Neuronal stem cell (in vitro differentiated cells): ENCODE data around the gene SLFN12L. TPM values are rescaled to one million over a fixed set of nuclear protein-coding genes. Genes with fewer than 3 reads are reported as not detected.

Experiments
- DNase-seq: peaks from one replicate; pipeline ENCODE4 v3.0.0-alpha.2; 2013; ENCODE audit warnings: low spot score
- H2AFZ ChIP-seq: one replicate; pipeline ENCODE4 v1.6.1; 2013; ENCODE audit warnings: mild to moderate bottlenecking, low read length, inconsistent platforms
- H2AK5ac ChIP-seq: 2 replicates; pipeline ENCODE4 v1.6.1; 2013; ENCODE audit warnings: low read depth, mild to moderate bottlenecking, inconsistent platforms, low read length, moderate library complexity, mixed read lengths
- H2BK120ac ChIP-seq: 2 replicates; pipeline ENCODE4 v1.6.1; 2013; ENCODE audit warnings: low read depth, mild to moderate bottlenecking, inconsistent platforms, low read length, moderate library complexity, mixed read lengths
- H2BK12ac ChIP-seq: one replicate; pipeline ENCODE4 v1.6.1; 2013; ENCODE audit warnings: low read length, inconsistent platforms
- H2BK15ac ChIP-seq: 2 replicates; pipeline ENCODE4 v1.6.1; 2013; ENCODE audit warnings: mild to moderate bottlenecking, low read length, inconsistent platforms, mixed read lengths
- H2BK5ac ChIP-seq: one replicate; pipeline ENCODE4 v1.6.1; 2013; ENCODE audit warnings: inconsistent platforms, mild to moderate bottlenecking, low read length, moderate library complexity
- H3K14ac ChIP-seq: one replicate; pipeline ENCODE4 v1.6.1; 2013; ENCODE audit warnings: low read length, inconsistent platforms
- H3K18ac ChIP-seq: 2 replicates; pipeline ENCODE4 v1.6.1; 2013; ENCODE audit warnings: low read length, inconsistent platforms
- H3K23ac ChIP-seq: 2 replicates; pipeline ENCODE4 v1.6.1; 2013; ENCODE audit warnings: low read depth, mild to moderate bottlenecking, mixed read lengths, low read length, inconsistent platforms; ENCODE audit not compliant: poor library complexity
- H3K27ac ChIP-seq: replicated peaks from 3 replicates; pipeline ENCODE4 v1.5.1; 2013; ENCODE audit warnings: low read length, inconsistent platforms
- H3K27me3 ChIP-seq, 3 experiments: 2 replicates each; pipeline ENCODE4 v1.6.1; 2013; ENCODE audit warnings: low read length in 3 of 3, mild to moderate bottlenecking in 2 of 3, inconsistent platforms in 1 of 3, low read depth in 1 of 3, mixed read lengths in 1 of 3, moderate library complexity in 1 of 3; ENCODE audit not compliant: control insufficient read depth in 3 of 3, insufficient read depth in 3 of 3
- H3K36me3 ChIP-seq, 2 donors: replicated peaks in 1 of 2; 2 replicates each; pipeline ENCODE4 v1.6.1; 2013; ENCODE audit warnings: low read length in 2 of 2; ENCODE audit not compliant: control insufficient read depth in 2 of 2, insufficient read depth in 2 of 2
- H3K4ac ChIP-seq: 2 replicates; pipeline ENCODE4 v1.6.1; 2013; ENCODE audit warnings: inconsistent platforms, mild to moderate bottlenecking, low read length, moderate library complexity
- H3K4me1 ChIP-seq, 2 donors: 1 replicate in 1 of 2; 2 replicates in 1 of 2; pipeline ENCODE4 v1.6.1; 2013; ENCODE audit warnings: low read length in 2 of 2, low read depth in 1 of 2; ENCODE audit not compliant: control insufficient read depth in 2 of 2, insufficient read depth in 1 of 2
- H3K4me2 ChIP-seq: one replicate; pipeline ENCODE4 v1.6.1; 2013; ENCODE audit warnings: mild to moderate bottlenecking, low read length, inconsistent platforms; ENCODE audit not compliant: insufficient read depth, poor library complexity, severe bottlenecking
- H3K4me3 ChIP-seq, 2 donors: 2 replicates each; pipeline ENCODE4 v1.5.1; 2013; ENCODE audit warnings: low read length in 2 of 2, mild to moderate bottlenecking in 2 of 2, inconsistent platforms in 1 of 2, moderate library complexity in 1 of 2
- H3K79me1 ChIP-seq: one replicate; pipeline ENCODE4 v1.6.1; 2013; ENCODE audit warnings: low read depth, mild to moderate bottlenecking, inconsistent platforms, low read length, moderate library complexity
- H3K9ac ChIP-seq: one replicate; pipeline ENCODE4 v1.6.1; 2013; ENCODE audit warnings: mild to moderate bottlenecking, low read depth, low read length, inconsistent platforms; ENCODE audit not compliant: poor library complexity
- H3K9me3 ChIP-seq, 2 donors: replicated peaks in 1 of 2; 2 replicates each; pipeline versions ENCODE3 to v1.6.1; 2013; ENCODE audit warnings: low read length in 2 of 2, mild to moderate bottlenecking in 2 of 2, inconsistent platforms in 1 of 2, low read depth in 1 of 2, mixed read lengths in 1 of 2, moderate library complexity in 1 of 2; ENCODE audit not compliant: control insufficient read depth in 2 of 2, insufficient read depth in 1 of 2
- H4K8ac ChIP-seq: one replicate; pipeline ENCODE4 v1.6.1; 2013; ENCODE audit warnings: low read depth, mild to moderate bottlenecking, inconsistent platforms, low read length, moderate library complexity
- H4K91ac ChIP-seq: one replicate; pipeline ENCODE4 v1.6.1; 2013; ENCODE audit warnings: low read length, low read depth, mild to moderate bottlenecking, inconsistent platforms; ENCODE audit not compliant: poor library complexity
- WGBS, 2 donors: extraction: QIAGEN DNeasy Blood & Tissue Kit; methylation state at CpG; one replicate each; pipeline ENCODE4 v1.1.7; 2013; ENCODE audit warnings: missing lambda C conversion rate in 2 of 2, mixed read lengths in 1 of 2; ENCODE audit not compliant: insufficient read length in 2 of 2, insufficient replicate concordance in 1 of 2; ENCODE audit errors: extremely low coverage in 2 of 2; 5-methylcytosine and 5-hydroxymethylcytosine counted together
- polyA plus RNA-seq, 2 experiments: library from polyadenylated mRNA; stranded (reverse); fragments of 200-250 nt; gene quantifications; one replicate each; pipeline ENCODE4 v1.2.3, GENCODE V29; 2013

SLFN12L gene
- polyA plus RNA-seq (2013, experiment 1 of 2), result not detected
- not detected for polyA plus RNA-seq (2013, experiment 2 of 2)

GRCh38 chr17:35537601-35538141, at the start of gene SLFN12L:
SLFN12L (minus strand) TSS chr17:35537678; CDS start chr17:35522364, 15,314 bp downstream.
- no peak within 1 kb of the TSS for H3K4ac ChIP-seq
- no peaks in the 10 kb centered on the region for H3K9me3 ChIP-seq
- H3K9ac ChIP-seq, result no peak within 1 kb of the TSS
- no peak within 1 kb of the TSS for H3K14ac ChIP-seq
- no peak within 1 kb of the TSS for H2BK12ac ChIP-seq
- H2BK15ac ChIP-seq, result peak within 1 kb of the TSS; percentile 21
- H3K18ac ChIP-seq, result no peak within 1 kb of the TSS
- H2AFZ ChIP-seq, result no peak within 1 kb of the TSS
- no peak within 1 kb of the TSS for H4K91ac ChIP-seq
- DNase-seq, result no peak
- WGBS, 2 donors, result no CpG with 5 or more reads among the region's 2 CpGs
- H3K27ac ChIP-seq, result no peak within 1 kb of the TSS
- no peaks in the 10 kb centered on the region for H3K36me3 ChIP-seq
- H3K4me3 ChIP-seq, result no peak within 1 kb of the TSS
- peaks cover 0 to 27% (median 0%) of the 10 kb centered on the region in 3 experiments for H3K27me3 ChIP-seq
- H3K4me2 ChIP-seq, result no peak within 1 kb of the TSS
- H3K23ac ChIP-seq, result no peak within 1 kb of the TSS
- no peaks in the 10 kb centered on the region for H3K4me1 ChIP-seq
- H2BK5ac ChIP-seq, result no peak within 1 kb of the TSS
- H3K79me1 ChIP-seq, result no peaks in the 10 kb centered on the region
- no peak within 1 kb of the TSS for H2BK120ac ChIP-seq
- no peak within 1 kb of the TSS for H4K8ac ChIP-seq
- no peak within 1 kb of the TSS for H2AK5ac ChIP-seq

GRCh38 chr17:35586569-35587073, 49.1 kb upstream of the SLFN12L start:
- peaks cover 0 to 9% of the 10 kb centered on the region in 2 donors for H3K36me3 ChIP-seq
- peak overlapping the region; percentile 40 for H3K4me2 ChIP-seq
- H3K4ac ChIP-seq, result no peak overlapping the region
- no peak overlapping the region for H2BK120ac ChIP-seq
- no peak overlapping the region for H2AK5ac ChIP-seq
- no peak overlapping the region for H2BK12ac ChIP-seq
- WGBS, 2 donors, result no CpG with 5 or more reads among the region's 7 CpGs
- no peak overlapping the region for H4K91ac ChIP-seq
- no peak overlapping the region for H3K18ac ChIP-seq
- H3K9me3 ChIP-seq, result no peaks in the 10 kb centered on the region
- no peak overlapping the region for H2BK5ac ChIP-seq
- DNase-seq, result no peak
- no peak overlapping the region for H3K27ac ChIP-seq
- no peak overlapping the region for H3K9ac ChIP-seq
- no peak overlapping the region for H3K23ac ChIP-seq
- H2AFZ ChIP-seq, result peak overlapping the region; percentile 84
- no peaks in the 10 kb centered on the region for H3K79me1 ChIP-seq
- no peak overlapping the region for H2BK15ac ChIP-seq
- H3K27me3 ChIP-seq, result no peaks in the 10 kb centered on the region
- H3K4me3 ChIP-seq, result peak overlapping the region; percentile 74 to 90
- no peak overlapping the region for H4K8ac ChIP-seq
- H3K4me1 ChIP-seq, result peaks cover 0 to 8% of the 10 kb centered on the region in 2 donors
- H3K14ac ChIP-seq, result no peak overlapping the region

- H3K36me3 ChIP-seq, result no peaks in the 10 kb centered on the region
- H2BK15ac ChIP-seq, result no peak overlapping the region
- no peak overlapping the region for H3K27ac ChIP-seq
- no peak overlapping the region for H3K18ac ChIP-seq
- no peak for DNase-seq
- no peak overlapping the region for H3K14ac ChIP-seq
- no peak overlapping the region for H2BK120ac ChIP-seq
- no peaks in the 10 kb centered on the region for H3K27me3 ChIP-seq
- no peak overlapping the region for H2AK5ac ChIP-seq
- H2AFZ ChIP-seq, result no peak overlapping the region
- no peak overlapping the region for H3K23ac ChIP-seq
- no peak overlapping the region for H4K91ac ChIP-seq
- no peaks in the 10 kb centered on the region for H3K9me3 ChIP-seq
- no peak overlapping the region for H3K4me2 ChIP-seq
- H3K9ac ChIP-seq, result no peak overlapping the region
- no peak overlapping the region for H2BK12ac ChIP-seq
- WGBS, 2 donors, result no CpG with 5 or more reads among the region's 1 CpG
- no peak overlapping the region for H3K4ac ChIP-seq
- no peak overlapping the region for H3K4me3 ChIP-seq
- peaks cover 1 to 7% of the 10 kb centered on the region in 2 donors for H3K4me1 ChIP-seq
- no peak overlapping the region for H2BK5ac ChIP-seq
- no peaks in the 10 kb centered on the region for H3K79me1 ChIP-seq
- H4K8ac ChIP-seq, result no peak overlapping the region
Measured at GRCh38 chr17:35584061-35584460, 46.6 kb upstream of the SLFN12L start.

- peak overlapping the region; percentile 80 for H3K9ac ChIP-seq
- H3K14ac ChIP-seq, result no peak overlapping the region
- H2BK12ac ChIP-seq, result no peak overlapping the region
- peak overlapping the region; percentile 73 for H3K27ac ChIP-seq
- peaks cover 2% of the 10 kb centered on the region for H3K79me1 ChIP-seq
- no peak overlapping the region for H3K23ac ChIP-seq
- H3K27me3 ChIP-seq, result no peaks in the 10 kb centered on the region
- H4K91ac ChIP-seq, result no peak overlapping the region
- H3K4me3 ChIP-seq, result peak overlapping the region; percentile 69 to 97
- no peaks in the 10 kb centered on the region for H3K9me3 ChIP-seq
- H3K4me1 ChIP-seq, result peaks cover 2 to 5% of the 10 kb centered on the region in 2 donors
- H2AFZ ChIP-seq, result peak overlapping the region; percentile 88
- peak overlapping the region; percentile 92 for H3K18ac ChIP-seq
- no peak for DNase-seq
- H2AK5ac ChIP-seq, result no peak overlapping the region
- WGBS, 2 donors, result no CpG with 5 or more reads among the region's 11 CpGs
- no peak overlapping the region for H3K4ac ChIP-seq
- H2BK5ac ChIP-seq, result no peak overlapping the region
- H3K4me2 ChIP-seq, result peak overlapping the region; percentile 39
- H2BK120ac ChIP-seq, result no peak overlapping the region
- no peak overlapping the region for H4K8ac ChIP-seq
- no peak overlapping the region for H2BK15ac ChIP-seq
- peaks cover 7 to 28% of the 10 kb centered on the region in 2 donors for H3K36me3 ChIP-seq
Measured at GRCh38 chr17:35578929-35579432, 41.5 kb upstream of the SLFN12L start.
